Activated CD8-positive, alpha-beta T cell treated with anti-CD3 and anti-CD28 coated beads for 36 hours (primary cell): ENCODE results near the gene TLE2. TPM values are rescaled to one million over a fixed set of nuclear protein-coding genes. Genes with fewer than 3 reads are reported as not detected.

Experiments
- ATAC-seq: fragments of 200-7000 bp; cut with Tn5 transposase; one replicate; pipeline ENCODE4 v1.10.0; 2021; ENCODE audit warnings: mild to moderate bottlenecking, moderate library complexity
- CTCF ChIA-PET: fragments of 350-600 bp; sonication (Branson Sonifier 250); formaldehyde crosslinking; loops from one replicate; lab custom pipeline; 2021; ENCODE audit warnings: antibody characterized with exemption; lab: Charles Lee
- POLR2A ChIA-PET: fragments of 350-600 bp; sonication (Branson Sonifier 250); formaldehyde crosslinking; loops from one replicate; lab custom pipeline; 2021; ENCODE audit warnings: antibody characterized with exemption; lab: Charles Lee
- DNase-seq: peaks from one replicate; pipeline ENCODE4 v3.0.0-alpha.2; 2020
- H3K27ac Mint-ChIP-seq: one replicate; pipeline ENCODE4 v1.8.0; 2021; ENCODE audit warnings: mild to moderate bottlenecking, mixed read lengths
- H3K27me3 Mint-ChIP-seq: one replicate; pipeline ENCODE4 v1.8.0; 2021; ENCODE audit warnings: mixed read lengths
- H3K36me3 Mint-ChIP-seq: one replicate; pipeline ENCODE4 v1.8.0; 2021; ENCODE audit warnings: low read depth, mixed read lengths
- H3K4me1 Mint-ChIP-seq: one replicate; pipeline ENCODE4 v1.8.0; 2021; ENCODE audit warnings: low read depth, mixed read lengths
- H3K4me3 Mint-ChIP-seq: one replicate; pipeline ENCODE4 v1.8.0; 2021; ENCODE audit warnings: mild to moderate bottlenecking, moderate library complexity, mixed read lengths
- H3K9me3 Mint-ChIP-seq: one replicate; pipeline ENCODE4 v1.8.0; 2021; ENCODE audit warnings: mixed read lengths
- intact Hi-C: fragments of 100-400 bp; cut with micrococcal nuclease; formaldehyde crosslinking; loops from one replicate; pipeline ENCODE4 v1.10.0; 2022
- total RNA-seq, 2 experiments: library from RNA; stranded (reverse); gene quantifications; one replicate each; pipeline ENCODE4 v1.2.3, GENCODE V29; 2021
- TF ChIP-seq, protein P1 (sequence below): fragments of 200-600 bp; IDR thresholded peaks from one replicate; pipeline ENCODE4 v1.8.0; 2022; ENCODE audit warnings: antibody characterized with exemption, mild to moderate bottlenecking

TLE2 gene
- total RNA-seq, 2 experiments from 2014 or later, result 2.8 to 3.0 TPM

DNA sequence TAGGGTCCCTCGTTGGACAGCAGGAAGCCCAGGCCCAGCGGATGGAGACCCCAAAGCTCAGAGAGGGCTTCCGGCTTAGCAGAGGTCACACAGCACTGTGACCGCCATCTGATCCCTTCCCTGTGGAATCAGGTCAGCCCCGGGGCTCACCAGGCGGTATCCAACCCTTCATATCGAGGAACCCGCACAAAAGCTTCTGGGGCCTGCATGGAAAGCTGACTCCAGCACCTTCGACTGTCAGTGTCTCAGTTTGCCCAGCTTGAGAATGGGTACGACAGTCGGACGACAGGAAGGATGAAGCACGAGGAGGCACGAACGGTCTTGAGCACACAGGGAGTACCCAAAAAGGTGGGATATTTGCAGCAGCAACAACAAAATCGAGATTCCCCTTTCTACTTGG lies 30.6 kb upstream of the TLE2 start:
- intact Hi-C loops, result loop anchor here (10.0 kb wide), 1 partner anchor 105 kb away; no protein-coding TSS in a partner anchor
- Mint-ChIP-seq H3K4me3 (peak overlapping the region; percentile 75), H3K36me3 (peaks cover 32% of the 10 kb centered on the region), H3K27me3 (no peaks in the 10 kb centered on the region), H3K4me1 (peaks cover 39% of the 10 kb centered on the region), H3K9me3 (no peaks in the 10 kb centered on the region), H3K27ac (peak overlapping the region; percentile 76)
- ATAC-seq (no peak), DNase-seq (no peak)
- ChIA-PET POLR2A (interaction anchor here (0.5 to 3.4 kb wide), 4 partner anchors 8 to 101 kb away, joined by 3 to 15 read pairs (median 8); no protein-coding TSS in a partner anchor), CTCF (interaction anchor here (0.6 to 2.9 kb wide), 4 partner anchors 16 to 69 kb away, joined by 3 to 12 read pairs (median 6); no protein-coding TSS in a partner anchor)
- TF ChIP-seq, protein P1, sequence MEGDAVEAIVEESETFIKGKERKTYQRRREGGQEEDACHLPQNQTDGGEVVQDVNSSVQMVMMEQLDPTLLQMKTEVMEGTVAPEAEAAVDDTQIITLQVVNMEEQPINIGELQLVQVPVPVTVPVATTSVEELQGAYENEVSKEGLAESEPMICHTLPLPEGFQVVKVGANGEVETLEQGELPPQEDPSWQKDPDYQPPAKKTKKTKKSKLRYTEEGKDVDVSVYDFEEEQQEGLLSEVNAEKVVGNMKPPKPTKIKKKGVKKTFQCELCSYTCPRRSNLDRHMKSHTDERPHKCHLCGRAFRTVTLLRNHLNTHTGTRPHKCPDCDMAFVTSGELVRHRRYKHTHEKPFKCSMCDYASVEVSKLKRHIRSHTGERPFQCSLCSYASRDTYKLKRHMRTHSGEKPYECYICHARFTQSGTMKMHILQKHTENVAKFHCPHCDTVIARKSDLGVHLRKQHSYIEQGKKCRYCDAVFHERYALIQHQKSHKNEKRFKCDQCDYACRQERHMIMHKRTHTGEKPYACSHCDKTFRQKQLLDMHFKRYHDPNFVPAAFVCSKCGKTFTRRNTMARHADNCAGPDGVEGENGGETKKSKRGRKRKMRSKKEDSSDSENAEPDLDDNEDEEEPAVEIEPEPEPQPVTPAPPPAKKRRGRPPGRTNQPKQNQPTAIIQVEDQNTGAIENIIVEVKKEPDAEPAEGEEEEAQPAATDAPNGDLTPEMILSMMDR, result no peak

DNA sequence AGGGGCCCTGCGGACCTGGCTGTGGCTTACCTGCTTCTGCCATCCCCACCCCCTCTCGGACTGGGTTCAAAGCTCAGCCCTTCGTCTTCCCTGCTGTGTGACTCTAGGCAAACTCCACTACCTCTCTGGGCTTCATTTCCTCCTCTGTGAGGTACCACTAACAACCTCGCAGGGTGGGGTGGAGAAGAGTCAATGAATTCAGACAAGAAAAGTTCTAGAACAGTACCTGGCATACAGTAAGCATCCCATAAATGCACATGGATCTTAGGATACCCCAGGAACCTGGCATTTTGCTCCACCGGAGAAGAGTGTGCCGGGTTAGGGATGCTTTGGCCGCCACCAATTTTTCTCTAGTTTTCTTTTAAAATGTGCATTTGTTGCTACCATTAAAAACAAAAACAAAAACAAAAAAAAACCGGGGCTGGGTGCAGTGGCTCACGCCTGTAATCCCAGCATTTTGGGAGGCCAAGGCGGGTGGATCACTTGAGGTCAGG lies 29.8 kb upstream of the TLE2 start:
- ATAC-seq (no peak), DNase-seq (no peak)
- Mint-ChIP-seq H3K4me1 (peaks cover 46% of the 10 kb centered on the region), H3K4me3 (no peak overlapping the region), H3K36me3 (peaks cover 36% of the 10 kb centered on the region), H3K27me3 (no peaks in the 10 kb centered on the region), H3K9me3 (no peaks in the 10 kb centered on the region), H3K27ac (no peak overlapping the region)
- TF ChIP-seq, protein P1, result no peak
- intact Hi-C loops, result no loop called here
- ChIA-PET CTCF (interaction anchor here (1.8 to 2.9 kb wide), 2 partner anchors 17 to 108 kb away, joined by 8 to 12 read pairs; no protein-coding TSS in a partner anchor), POLR2A (interaction anchor here (1.3 kb wide), 1 partner anchor 14 kb away, joined by 3 read pairs; no protein-coding TSS in a partner anchor)

DNA sequence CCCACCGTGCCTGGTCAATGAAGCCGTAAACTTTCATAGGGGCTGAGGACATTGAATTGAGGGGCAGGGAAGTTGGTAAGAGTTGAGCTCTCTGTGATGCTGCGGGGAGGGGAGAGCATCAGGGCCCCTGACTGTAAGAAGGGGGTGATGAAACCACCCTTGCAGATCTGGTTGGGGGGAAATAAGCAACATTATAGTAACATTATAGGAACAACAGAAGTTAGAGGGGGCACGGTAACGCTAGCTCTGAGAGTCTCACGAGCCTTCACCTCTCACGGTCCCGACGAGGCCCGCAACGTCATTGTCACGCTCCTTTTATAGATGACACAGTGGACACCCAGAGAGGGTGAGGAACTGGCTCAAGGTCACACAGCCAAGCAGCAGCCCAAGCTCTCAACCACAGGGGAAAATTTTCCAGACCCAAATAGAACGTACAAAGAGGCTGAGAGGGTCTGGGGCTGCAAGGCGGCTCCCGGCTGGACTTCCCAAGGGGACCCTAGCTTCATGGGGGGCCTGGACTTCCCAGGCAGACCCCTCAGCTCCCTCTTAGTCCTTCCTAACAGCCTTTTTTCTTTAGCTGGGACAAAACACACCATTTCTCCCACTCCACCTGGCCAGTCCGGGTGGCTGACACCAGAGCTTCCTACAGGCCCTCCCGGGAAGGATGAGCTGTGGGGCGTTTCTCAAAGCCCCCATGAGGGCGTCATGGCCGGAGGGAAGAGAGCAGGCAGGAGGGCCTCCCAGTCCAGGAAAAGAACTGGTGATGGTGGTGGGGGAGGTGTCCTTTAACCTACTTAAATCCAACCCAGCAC lies 29.1 kb upstream of the TLE2 start:
- H3K36me3 Mint-ChIP-seq, result peaks cover 36% of the 10 kb centered on the region
- ChIA-PET POLR2A (interaction anchor here (1.0 to 2.0 kb wide), 4 partner anchors 13 to 121 kb away, joined by 3 to 11 read pairs (median 3); no protein-coding TSS in a partner anchor), CTCF (interaction anchor here (0.7 to 2.9 kb wide), 4 partner anchors 17 to 107 kb away, joined by 4 to 12 read pairs (median 6); no protein-coding TSS in a partner anchor)
- TF ChIP-seq, protein P1, result no peak
- DNase-seq, result no peak
- no peak overlapping the region for H3K4me3 Mint-ChIP-seq
- intact Hi-C loops, result no loop called here
- no peaks in the 10 kb centered on the region for H3K27me3 Mint-ChIP-seq
- H3K4me1 Mint-ChIP-seq, result peaks cover 51% of the 10 kb centered on the region
- H3K27ac Mint-ChIP-seq, result peak overlapping the region; percentile 54
- no peak for ATAC-seq
- no peaks in the 10 kb centered on the region for H3K9me3 Mint-ChIP-seq

DNA sequence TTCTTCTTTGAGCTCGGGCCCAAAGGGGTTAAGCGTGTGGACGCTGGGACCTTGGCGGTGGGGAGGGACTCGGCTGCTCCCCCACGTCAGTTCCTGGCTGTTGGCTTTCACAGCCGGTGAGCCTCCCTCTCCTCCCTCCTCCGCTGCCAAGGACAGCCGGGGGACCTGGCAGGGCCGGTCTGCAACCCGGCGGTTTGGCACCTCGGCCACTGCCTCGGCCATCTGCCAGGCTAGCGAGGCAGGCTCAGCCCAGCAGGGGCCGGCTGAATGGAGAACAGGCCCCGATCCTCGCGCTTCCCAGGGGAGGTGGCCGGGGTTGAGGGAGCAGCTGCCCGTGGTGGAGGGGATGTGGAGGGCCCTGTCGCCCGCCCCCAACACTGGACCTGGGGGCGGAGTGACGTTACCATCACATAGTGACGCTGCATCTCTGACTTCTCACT lies 28.2 kb upstream of the TLE2 start:
- Mint-ChIP-seq H3K4me1 (peaks cover 50% of the 10 kb centered on the region), H3K36me3 (peaks cover 38% of the 10 kb centered on the region), H3K27ac (no peak overlapping the region), H3K4me3 (no peak overlapping the region), H3K27me3 (no peaks in the 10 kb centered on the region), H3K9me3 (no peaks in the 10 kb centered on the region)
- intact Hi-C loops, result no loop called here
- POLR2A ChIA-PET, result interaction anchor here (1.0 to 2.0 kb wide), 4 partner anchors 16 to 122 kb away, joined by 3 to 11 read pairs (median 3); no protein-coding TSS in a partner anchor
- DNase-seq, result no peak
- no peak for ATAC-seq
- TF ChIP-seq, protein P1, result no peak
- CTCF ChIA-PET, result interaction anchor here (0.7 to 1.8 kb wide), 3 partner anchors 18 to 106 kb away, joined by 4 to 8 read pairs (median 4); no protein-coding TSS in a partner anchor
